Limb (tissue), 2 donors: ENCODE results near the gene RSPH1.

Source experiments
- DNase-seq, 2 donors: peaks; one replicate each; pipeline ENCODE4 v3.0.0-alpha.2; 2016; ENCODE audit errors: extremely low spot score in 2 of 2

Gene RSPH1

GRCh38 chr21:42451941-42452340 is 44.1 kb downstream of the RSPH1 start:
- DNase-seq = no peak

GRCh38 chr21:42448686-42449085 is 47.3 kb downstream of the RSPH1 start:
- no peak for DNase-seq

- no peak for DNase-seq
Observed at GRCh38 chr21:42447732-42448131, 48.3 kb downstream of the RSPH1 start.

DNA sequence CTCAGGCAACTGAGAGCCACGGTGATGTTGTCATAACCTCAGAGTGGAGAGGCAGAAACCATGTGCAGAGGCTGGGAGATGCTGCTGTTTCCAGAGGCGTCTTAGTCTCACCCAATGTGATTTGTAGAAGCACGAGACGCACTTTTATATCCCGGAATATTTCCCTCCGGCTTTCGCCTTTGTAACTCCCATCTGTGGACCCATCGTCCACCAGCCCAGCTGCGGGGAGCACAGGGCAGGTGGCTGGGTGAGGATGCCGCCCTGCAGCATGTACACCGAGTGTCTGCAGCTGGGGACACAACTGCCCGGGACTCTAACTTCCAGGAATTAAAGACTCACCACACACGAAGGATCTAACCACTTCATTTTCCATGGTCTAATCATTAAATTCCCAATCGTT is 48.8 kb downstream of the RSPH1 start:
- DNase-seq = no peak

DNA sequence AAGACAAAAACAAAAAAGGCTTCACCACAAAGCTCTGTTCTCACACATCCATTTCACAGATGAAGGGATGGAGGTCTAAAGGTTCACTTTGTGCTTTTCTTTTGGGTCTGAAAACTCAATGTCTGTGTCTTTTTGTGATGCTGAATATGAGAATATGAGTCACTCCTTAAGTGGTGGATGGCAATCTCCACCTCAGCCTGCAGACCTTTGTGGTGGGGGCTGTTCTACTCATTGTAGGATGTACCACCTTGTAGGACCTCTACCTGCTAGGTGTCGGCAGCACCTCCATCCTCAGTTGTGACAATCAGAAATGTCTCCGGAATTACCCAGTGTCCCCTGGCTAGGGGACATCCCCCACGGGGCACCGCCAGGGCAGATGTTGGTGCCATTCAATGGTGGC is 49.5 kb downstream of the RSPH1 start:
- no peak for DNase-seq

- no peak for DNase-seq
Observed at GRCh38 chr21:42445311-42445710, 50.7 kb downstream of the RSPH1 start.

DNA sequence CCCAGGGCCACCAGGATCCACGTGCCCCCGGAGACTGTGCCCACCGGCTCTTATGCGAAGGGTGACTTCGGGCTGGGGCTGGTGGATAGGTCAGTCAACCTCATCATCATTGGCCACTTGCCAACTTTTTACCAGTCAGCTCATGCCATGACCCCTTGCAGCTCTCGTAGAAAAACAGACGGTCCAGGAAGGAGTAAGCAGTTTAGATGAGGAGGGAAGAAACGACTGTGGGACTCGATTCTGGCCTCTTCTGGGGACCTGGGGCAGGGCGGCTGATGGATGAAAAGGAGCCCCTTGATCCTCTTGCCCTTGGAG is 51.3 kb downstream of the RSPH1 start:
- no peak for DNase-seq

DNA sequence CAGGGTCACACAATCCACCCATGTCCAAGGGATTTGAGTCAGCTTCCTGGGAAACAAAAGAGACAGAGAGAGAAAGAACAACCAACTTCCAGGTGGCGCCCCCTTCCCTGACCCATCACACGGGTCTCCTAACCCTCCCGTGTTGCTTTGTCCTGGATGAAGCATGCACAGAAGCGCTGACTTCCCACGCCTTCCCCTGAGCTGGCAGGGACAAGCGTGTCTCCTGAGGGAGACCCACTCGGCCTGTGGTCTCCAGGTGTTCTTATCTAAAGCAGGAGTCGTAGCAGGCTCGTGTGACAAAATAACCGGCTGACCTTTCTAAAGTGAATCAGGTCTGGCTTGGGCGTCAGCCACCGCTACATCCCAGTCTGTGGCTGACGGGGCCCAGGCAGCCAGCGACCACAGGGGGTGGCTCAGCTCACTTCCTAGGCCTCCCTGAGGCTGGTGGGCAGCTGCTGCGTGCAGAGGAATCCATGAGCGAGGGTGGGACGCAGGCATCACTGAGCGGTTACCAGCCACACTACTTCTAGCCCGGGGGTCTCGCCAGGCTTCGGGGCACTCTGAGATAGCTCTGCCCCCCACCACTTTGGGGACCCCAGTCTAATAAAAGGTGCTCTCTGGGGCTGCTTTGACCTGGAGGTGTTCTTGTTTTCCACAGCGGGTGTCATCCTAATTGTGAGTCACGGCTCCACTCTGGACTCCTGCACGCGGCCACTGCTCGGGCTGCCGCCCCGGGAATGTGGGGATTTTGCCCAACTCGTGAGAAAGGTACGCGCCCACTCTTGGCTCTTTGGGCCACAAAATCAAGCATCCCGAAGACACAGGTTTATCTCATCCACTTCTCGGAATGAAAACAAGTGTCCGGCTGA is 51.9 kb downstream of the RSPH1 start:
- no peak for DNase-seq

GRCh38 chr21:42443181-42443785 is 52.7 kb downstream of the RSPH1 start:
- DNase-seq = no peak

- no peak for DNase-seq
Observed at GRCh38 chr21:42441963-42442362, 54.1 kb downstream of the RSPH1 start.

- no peak for DNase-seq
Observed at GRCh38 chr21:42440187-42440792, 55.7 kb downstream of the RSPH1 start.

DNA sequence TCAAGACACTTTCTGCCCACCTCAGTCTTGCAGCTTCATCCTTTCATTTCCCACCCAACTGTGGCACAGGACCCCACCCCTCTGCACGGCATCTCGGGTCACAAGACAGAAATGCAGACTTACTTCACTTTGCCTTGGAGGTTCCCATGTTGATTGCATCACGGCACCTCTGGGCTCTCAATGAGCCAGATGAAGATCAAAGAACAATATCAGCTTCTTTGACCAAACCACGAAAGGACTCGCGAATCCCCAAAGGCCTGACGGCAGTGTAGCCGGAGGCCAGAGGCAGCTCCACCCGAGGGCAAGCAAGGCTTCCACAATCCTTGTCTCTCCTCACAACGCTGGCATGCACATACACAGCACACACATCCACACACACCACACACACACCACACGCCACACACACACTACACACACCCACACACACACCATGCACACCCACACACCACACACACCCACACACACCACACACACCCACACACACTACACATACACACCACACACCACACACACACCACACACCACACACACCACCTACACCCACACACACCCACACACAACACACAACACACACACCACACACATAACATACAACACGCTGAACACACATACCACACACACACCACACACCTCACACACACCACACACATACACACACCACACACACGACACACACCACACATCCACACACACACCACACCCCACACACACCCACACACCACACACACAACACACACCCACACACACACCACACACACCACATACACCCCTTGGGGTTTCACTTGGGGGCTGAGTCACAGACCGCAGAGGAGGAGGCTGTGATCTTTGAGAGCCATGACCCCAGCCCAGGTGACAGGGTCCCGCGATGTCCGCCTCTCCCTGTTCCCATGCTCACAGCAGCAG is 56.5 kb downstream of the RSPH1 start:
- DNase-seq = no peak

GRCh38 chr21:42438316-42439205 is 57.5 kb downstream of the RSPH1 start:
- no peak for DNase-seq

DNA sequence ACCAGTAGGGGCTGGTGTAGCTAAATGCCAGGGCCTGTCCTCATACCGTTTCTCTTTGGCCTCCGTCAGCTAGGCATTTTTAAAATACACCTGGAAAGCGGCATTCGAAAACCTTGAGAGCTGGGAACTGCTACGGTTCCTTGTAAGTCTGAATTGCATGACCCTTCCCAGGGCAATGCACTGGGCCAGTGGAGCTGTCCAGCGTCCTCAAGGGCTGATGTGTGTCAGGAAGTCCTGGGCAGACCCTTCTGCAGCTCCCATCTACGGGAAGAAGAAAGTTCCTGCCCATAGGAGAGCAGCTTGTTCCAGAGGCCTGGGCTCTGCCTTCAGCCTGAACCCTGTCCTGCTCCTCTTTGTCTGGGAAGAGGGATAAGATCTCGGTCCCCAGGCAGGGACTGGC is 58.2 kb downstream of the RSPH1 start:
- peak in 1 of 2 donors; percentile 16 for DNase-seq

DNA sequence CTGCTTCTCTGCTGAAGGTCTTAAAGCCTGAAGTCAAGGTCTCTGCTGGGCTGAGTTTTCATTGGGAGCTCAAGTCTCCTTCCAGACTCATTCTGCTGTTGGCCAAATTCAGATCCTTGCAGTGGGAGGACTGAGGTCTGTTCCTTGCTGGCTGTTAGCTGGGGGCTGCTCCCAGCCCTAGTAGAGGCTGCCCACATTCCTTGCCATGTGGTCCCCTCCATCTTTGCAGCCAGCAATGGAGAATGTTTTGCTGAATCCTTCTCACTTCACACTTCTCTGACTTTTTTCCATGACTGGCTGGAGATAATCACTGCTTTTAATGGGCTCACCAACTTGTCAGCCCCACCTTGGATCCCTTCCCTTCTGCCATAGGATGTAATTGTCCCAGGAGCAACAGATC is 59.1 kb downstream of the RSPH1 start:
- no peak for DNase-seq

DNA sequence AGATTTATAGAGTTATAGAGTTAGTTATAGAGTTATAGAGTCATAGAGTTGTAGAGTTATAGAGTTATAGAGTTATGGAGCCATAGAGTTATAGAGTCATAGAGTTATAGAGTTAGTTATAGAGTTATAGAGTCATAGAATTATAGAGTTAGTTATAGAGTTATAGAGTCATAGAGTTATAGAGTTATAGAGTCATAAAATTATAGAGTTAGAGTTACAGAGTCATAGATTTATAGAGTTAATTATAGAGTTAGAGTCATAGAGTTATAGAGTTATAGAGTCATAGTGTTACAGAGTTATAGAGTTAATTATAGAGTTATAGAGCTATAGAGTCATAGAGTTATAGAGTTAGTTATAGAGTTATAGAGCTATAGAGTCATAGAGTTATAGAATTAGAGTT is 60.2 kb downstream of the RSPH1 start:
- DNase-seq = no peak

DNA sequence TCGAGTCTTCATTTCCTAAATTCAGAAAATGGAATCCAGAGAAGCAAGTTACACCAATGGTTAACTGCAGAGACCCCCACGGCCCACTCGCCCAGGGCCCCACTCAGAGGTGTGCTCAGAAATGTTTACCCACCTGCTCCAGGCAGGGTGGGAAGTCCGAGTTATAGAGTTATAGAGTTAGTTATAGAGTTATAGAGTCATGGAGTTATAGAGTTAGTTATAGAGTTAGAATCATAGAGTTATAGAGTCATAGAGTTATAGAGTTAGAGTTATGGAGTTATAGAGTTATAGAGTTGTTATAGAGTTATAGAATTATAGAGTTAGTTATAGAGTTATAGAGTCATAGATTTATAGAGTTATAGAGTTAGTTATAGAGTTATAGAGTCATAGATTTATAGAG is 60.6 kb downstream of the RSPH1 start:
- no peak for DNase-seq

DNA sequence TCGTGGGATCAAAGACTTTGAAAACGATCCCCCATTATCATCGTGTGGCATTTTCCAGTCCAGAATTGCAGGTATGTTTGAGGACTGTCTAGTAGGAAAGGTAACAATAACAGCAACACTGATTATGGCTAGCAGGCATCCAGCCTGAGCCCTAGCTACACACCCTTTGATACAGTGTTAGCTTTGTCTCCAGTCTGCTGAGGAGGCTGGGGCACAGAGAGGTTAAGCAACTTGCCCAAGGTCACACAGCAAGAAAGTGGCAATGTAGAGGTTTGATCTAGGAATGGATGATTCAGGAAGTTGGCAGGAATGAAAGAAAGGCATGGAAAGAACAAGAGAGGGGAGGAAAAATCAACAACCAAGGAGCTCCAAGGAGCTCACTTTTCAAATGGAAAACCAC is 61.1 kb downstream of the RSPH1 start:
- no peak for DNase-seq

GRCh38 chr21:42433946-42434551 is 62.0 kb downstream of the RSPH1 start:
- DNase-seq = no peak

DNA sequence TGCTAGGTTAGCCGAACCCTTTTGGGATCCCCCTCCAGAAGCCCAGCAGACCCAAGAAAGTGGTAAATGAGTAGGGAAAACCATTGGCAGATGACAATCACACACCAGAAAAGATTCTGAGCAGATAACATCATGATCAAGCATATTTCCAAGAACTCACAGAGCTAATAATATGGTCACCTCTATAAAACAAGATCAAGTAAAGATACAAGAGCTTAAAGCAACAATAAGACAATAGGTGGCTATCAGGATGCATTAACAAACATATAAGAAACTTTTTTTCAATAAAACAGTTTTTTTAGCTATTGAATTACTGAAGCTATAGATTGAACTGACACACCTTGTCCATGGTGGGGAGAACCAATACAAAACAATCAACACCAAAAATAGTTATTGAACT is 63.3 kb downstream of the RSPH1 start:
- DNase-seq = no peak
